ENCODE measurements around the gene OR4K2. TPM values are rescaled to one million over a fixed set of nuclear protein-coding genes. Genes with fewer than 3 reads are reported as not detected.

Gene OR4K2
- total RNA-seq, 1 donor from 2014 or later: not detected

DNA sequence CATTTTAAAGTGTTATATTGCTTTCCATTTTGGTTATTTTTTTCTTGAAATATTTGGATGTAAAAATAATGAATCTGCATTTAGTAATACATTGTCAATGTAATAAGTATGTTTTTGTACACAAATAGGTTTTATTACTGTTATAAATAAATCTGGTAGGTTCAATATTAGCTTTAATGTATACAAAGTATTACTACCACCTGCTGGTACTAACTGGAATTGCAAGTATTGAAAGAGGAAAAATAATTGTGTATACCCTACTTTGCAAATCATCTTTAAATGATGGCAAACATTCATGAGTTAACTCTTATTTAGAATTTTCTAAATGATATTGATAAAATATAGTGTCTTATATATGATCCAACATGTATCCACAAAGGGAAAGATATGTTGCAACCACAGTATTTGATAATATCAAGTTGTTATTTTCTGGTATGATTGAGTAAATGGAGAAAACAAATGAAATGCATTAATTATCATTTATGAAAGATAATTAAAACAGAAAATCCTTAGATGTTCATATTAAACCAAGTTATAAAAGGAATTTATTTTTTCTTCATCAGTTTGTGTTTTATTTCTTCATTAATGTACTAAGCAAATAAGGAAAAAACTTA lies 3.2 kb downstream of the OR4K2 start:
- no peak for TF ChIP-seq EZH2 (IDR thresholded peaks at IDR 0.05)
- TF ChIP-seq, protein P1, sequence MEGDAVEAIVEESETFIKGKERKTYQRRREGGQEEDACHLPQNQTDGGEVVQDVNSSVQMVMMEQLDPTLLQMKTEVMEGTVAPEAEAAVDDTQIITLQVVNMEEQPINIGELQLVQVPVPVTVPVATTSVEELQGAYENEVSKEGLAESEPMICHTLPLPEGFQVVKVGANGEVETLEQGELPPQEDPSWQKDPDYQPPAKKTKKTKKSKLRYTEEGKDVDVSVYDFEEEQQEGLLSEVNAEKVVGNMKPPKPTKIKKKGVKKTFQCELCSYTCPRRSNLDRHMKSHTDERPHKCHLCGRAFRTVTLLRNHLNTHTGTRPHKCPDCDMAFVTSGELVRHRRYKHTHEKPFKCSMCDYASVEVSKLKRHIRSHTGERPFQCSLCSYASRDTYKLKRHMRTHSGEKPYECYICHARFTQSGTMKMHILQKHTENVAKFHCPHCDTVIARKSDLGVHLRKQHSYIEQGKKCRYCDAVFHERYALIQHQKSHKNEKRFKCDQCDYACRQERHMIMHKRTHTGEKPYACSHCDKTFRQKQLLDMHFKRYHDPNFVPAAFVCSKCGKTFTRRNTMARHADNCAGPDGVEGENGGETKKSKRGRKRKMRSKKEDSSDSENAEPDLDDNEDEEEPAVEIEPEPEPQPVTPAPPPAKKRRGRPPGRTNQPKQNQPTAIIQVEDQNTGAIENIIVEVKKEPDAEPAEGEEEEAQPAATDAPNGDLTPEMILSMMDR (IDR thresholded peaks at IDR 0.05): peak; percentile 75
- H3K79me2 ChIP-seq (ENCODE audit: low read depth): no peaks in the 10 kb centered on the region

DNA sequence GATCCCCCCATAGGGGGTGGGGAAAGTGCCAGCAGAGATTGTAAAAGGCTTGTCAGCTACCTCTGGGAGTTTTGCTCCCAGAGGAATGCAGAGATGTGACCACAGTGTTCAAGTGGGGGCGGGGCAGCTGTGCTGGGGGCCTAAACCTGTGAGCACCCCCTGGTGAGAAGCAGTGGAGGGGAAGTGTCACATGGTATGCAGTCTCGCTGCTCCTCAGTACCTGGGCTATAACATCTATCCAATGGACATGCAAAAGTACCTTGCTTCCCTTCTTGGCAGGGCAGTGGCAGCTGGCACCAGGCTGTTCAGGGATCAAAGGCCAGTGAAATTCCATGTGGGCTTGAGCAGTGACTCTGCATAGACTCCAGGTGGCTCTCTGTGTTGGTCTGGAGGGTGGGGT lies 20.3 kb downstream of the OR4K2 start:
- TF ChIP-seq EZH2 (IDR thresholded peaks at IDR 0.05) (no peak), EZH2phosphoT487 (IDR thresholded peaks at IDR 0.05) (no peak)
- TF ChIP-seq, protein P1 (IDR thresholded peaks at IDR 0.05): no peak
- Histone ChIP-seq H3K79me2 (ENCODE audit: low read depth) (no peaks in the 10 kb centered on the region), H3K4me3 (no peak overlapping the region), H3K9me3 (ENCODE audit: low read depth) (peaks cover 89% of the 10 kb centered on the region), H3K27ac (no peak overlapping the region), H3K4me2 (no peak overlapping the region), H3F3A (ENCODE audit: low read depth) (no peaks in the 10 kb centered on the region), H3K9ac (no peak overlapping the region), H4K20me1 (ENCODE audit: low read depth) (no peaks in the 10 kb centered on the region), H3K27me3 (no peaks in the 10 kb centered on the region), H3K4me1 (no peaks in the 10 kb centered on the region), H2AFZ (replicated peaks) (no peak overlapping the region), H3K36me3 (no peaks in the 10 kb centered on the region)
- peaks cover 40% of the 10 kb centered on the region for H3K9me3 Mint-ChIP-seq
- no peak overlapping the region for H3K4me3 Mint-ChIP-seq
- H3K27me3 Mint-ChIP-seq (ENCODE audit: insufficient read depth, low read depth): peaks cover 4% of the 10 kb centered on the region
- H3K27ac Mint-ChIP-seq: no peak overlapping the region
- no peaks in the 10 kb centered on the region for H3K36me3 Mint-ChIP-seq
- DNase-seq (ENCODE audit: low spot score): no peak
- H3K4me1 Mint-ChIP-seq: no peaks in the 10 kb centered on the region

More for the DNA sequence above, 3.2 kb downstream of the OR4K2 start:
- Histone ChIP-seq H3K9me3 (ENCODE audit: low read depth) (peaks cover 84% of the 10 kb centered on the region), H3K4me3 (no peak overlapping the region), H3K9ac (no peak overlapping the region), H3K36me3 (peaks cover 6% of the 10 kb centered on the region), H3K4me1 (no peaks in the 10 kb centered on the region), H3K4me2 (no peak overlapping the region), H3F3A (ENCODE audit: low read depth) (no peaks in the 10 kb centered on the region), H3K27ac (no peak overlapping the region), H4K20me1 (ENCODE audit: low read depth) (no peaks in the 10 kb centered on the region), H3K27me3 (no peaks in the 10 kb centered on the region), H2AFZ (replicated peaks) (no peak overlapping the region)
- DNase-seq (ENCODE audit: low spot score): no peak
- Mint-ChIP-seq H3K36me3 (no peaks in the 10 kb centered on the region), H3K4me3 (no peak overlapping the region), H3K9me3 (peaks cover 32% of the 10 kb centered on the region), H3K4me1 (no peaks in the 10 kb centered on the region), H3K27me3 (ENCODE audit: insufficient read depth, low read depth) (no peaks in the 10 kb centered on the region), H3K27ac (no peak overlapping the region)

DNA sequence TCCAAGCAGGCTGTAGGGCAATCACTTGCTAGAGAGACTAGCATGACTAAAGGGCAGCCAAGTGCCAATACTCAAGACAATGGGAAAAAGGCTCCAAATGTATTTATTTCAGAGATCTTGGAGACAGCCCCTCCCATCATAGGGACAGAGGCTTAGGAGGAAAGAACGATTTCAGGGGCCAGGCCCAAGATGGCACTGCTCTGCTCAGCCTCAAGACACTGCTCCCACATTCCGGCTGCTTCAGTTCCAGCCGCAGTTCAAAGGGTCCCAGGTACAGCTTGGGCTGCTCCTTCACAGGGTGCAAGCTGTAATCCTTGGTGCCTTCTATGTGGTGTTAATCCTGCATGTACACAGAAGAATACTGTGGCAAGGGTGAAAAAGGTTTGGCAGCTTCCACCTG lies 26.1 kb downstream of the OR4K2 start:
- no peaks in the 10 kb centered on the region for H3K27me3 ChIP-seq
- H3K4me3 Mint-ChIP-seq: no peak overlapping the region

More for the DNA sequence above, 26.1 kb downstream of the OR4K2 start:
- peaks cover 89% of the 10 kb centered on the region for H3K9me3 ChIP-seq (ENCODE audit: low read depth)
- no peak overlapping the region for H3K4me2 ChIP-seq
- H3K4me1 ChIP-seq: no peaks in the 10 kb centered on the region
- Mint-ChIP-seq H3K27ac (no peak overlapping the region), H3K4me1 (no peaks in the 10 kb centered on the region), H3K36me3 (no peaks in the 10 kb centered on the region), H3K9me3 (peaks cover 66% of the 10 kb centered on the region), H3K27me3 (ENCODE audit: insufficient read depth, low read depth) (peaks cover 2% of the 10 kb centered on the region)
- no peaks in the 10 kb centered on the region for H3K79me2 ChIP-seq (ENCODE audit: low read depth)
- no peaks in the 10 kb centered on the region for H4K20me1 ChIP-seq (ENCODE audit: low read depth)
- no peak overlapping the region for H3K27ac ChIP-seq
- H3F3A ChIP-seq (ENCODE audit: low read depth): no peaks in the 10 kb centered on the region
- DNase-seq (ENCODE audit: low spot score): no peak
- no peak overlapping the region for H3K9ac ChIP-seq
- no peak overlapping the region for H3K4me3 ChIP-seq
- TF ChIP-seq EZH2 (IDR thresholded peaks at IDR 0.05) (no peak), EZH2phosphoT487 (IDR thresholded peaks at IDR 0.05) (no peak)
- TF ChIP-seq, protein P1 (IDR thresholded peaks at IDR 0.05): no peak
- H3K36me3 ChIP-seq: no peaks in the 10 kb centered on the region
- H2AFZ ChIP-seq (replicated peaks): no peak overlapping the region
